ENCODE data around the gene U2AF2. TPM values are rescaled to one million over a fixed set of nuclear protein-coding genes. Genes with fewer than 3 reads are reported as not detected.

Gene U2AF2
- polyA plus RNA-seq, 1 experiment = 90.7 TPM

- TF ChIP-seq CTCF (IDR thresholded peaks at IDR 0.05; ENCODE audit: low read depth, low read length) = no peak
- Histone ChIP-seq H3K4me3 (ENCODE audit: low read depth, low read length) (no peak overlapping the region), H3K27ac (ENCODE audit: low read depth, low read length) (no peak overlapping the region), H3K9me3 (ENCODE audit: control insufficient read depth, insufficient read depth, low read length) (peaks cover 21% of the 10 kb centered on the region), H3K27me3 (ENCODE audit: control insufficient read depth, insufficient read depth, low read length) (no peaks in the 10 kb centered on the region)
- DNase-seq (ENCODE audit: low read depth, low spot score) = no peak
- POLR2A ChIA-PET = no interaction called here
- CTCF ChIA-PET = no interaction called here
These were observed 46.0 kb downstream of the U2AF2 start for GRCh38 chr19:55700813-55701212.

GRCh38 chr19:55702131-55702627 lies 47.3 kb downstream of the U2AF2 start:
- Histone ChIP-seq H3K9me3 (ENCODE audit: control insufficient read depth, insufficient read depth, low read length) (peaks cover 21% of the 10 kb centered on the region), H3K4me3 (ENCODE audit: low read depth, low read length) (no peak overlapping the region), H3K27ac (ENCODE audit: low read depth, low read length) (no peak overlapping the region), H3K27me3 (ENCODE audit: control insufficient read depth, insufficient read depth, low read length) (no peaks in the 10 kb centered on the region)
- POLR2A ChIA-PET = no interaction called here
- TF ChIP-seq CTCF (IDR thresholded peaks at IDR 0.05; ENCODE audit: low read depth, low read length) = no peak
- CTCF ChIA-PET = no interaction called here
- no peak for DNase-seq (ENCODE audit: low read depth, low spot score)

GRCh38 chr19:55703790-55704215 lies 49.0 kb downstream of the U2AF2 start:
- DNase-seq (ENCODE audit: low read depth, low spot score) = no peak
- Histone ChIP-seq H3K27me3 (ENCODE audit: control insufficient read depth, insufficient read depth, low read length) (no peaks in the 10 kb centered on the region), H3K27ac (ENCODE audit: low read depth, low read length) (no peak overlapping the region), H3K4me3 (ENCODE audit: low read depth, low read length) (no peak overlapping the region), H3K9me3 (ENCODE audit: control insufficient read depth, insufficient read depth, low read length) (peaks cover 21% of the 10 kb centered on the region)
- ChIA-PET POLR2A (no interaction called here), CTCF (interaction anchor here (1.1 to 1.3 kb wide), 2 partner anchors 14 to 646 kb away, joined by 3 to 8 read pairs; no protein-coding TSS in a partner anchor)
- TF ChIP-seq CTCF (IDR thresholded peaks at IDR 0.05; ENCODE audit: low read depth, low read length) = peak; percentile 52

GRCh38 chr19:55704494-55705245 lies 49.8 kb downstream of the U2AF2 start:
- DNase-seq (ENCODE audit: low read depth, low spot score) = no peak
- Histone ChIP-seq H3K27me3 (ENCODE audit: control insufficient read depth, insufficient read depth, low read length) (no peaks in the 10 kb centered on the region), H3K4me3 (ENCODE audit: low read depth, low read length) (no peak overlapping the region), H3K9me3 (ENCODE audit: control insufficient read depth, insufficient read depth, low read length) (peaks cover 21% of the 10 kb centered on the region), H3K27ac (ENCODE audit: low read depth, low read length) (no peak overlapping the region)
- TF ChIP-seq CTCF (IDR thresholded peaks at IDR 0.05; ENCODE audit: low read depth, low read length) = no peak; the same call in 1 of the 2 replicates
- CTCF ChIA-PET = interaction anchor here (1.1 kb wide), 1 partner anchor 33 kb away, joined by 3 read pairs; no protein-coding TSS in a partner anchor
- POLR2A ChIA-PET = no interaction called here

- ChIA-PET CTCF (interaction anchor here (0.7 to 1.1 kb wide), 2 partner anchors 34 to 227 kb away, joined by 3 to 4 read pairs; no protein-coding TSS in a partner anchor), POLR2A (interaction anchor here (0.6 kb wide), 1 partner anchor 619 kb away, joined by 3 read pairs; no protein-coding TSS in a partner anchor)
- Histone ChIP-seq H3K27me3 (ENCODE audit: control insufficient read depth, insufficient read depth, low read length) (no peaks in the 10 kb centered on the region), H3K9me3 (ENCODE audit: control insufficient read depth, insufficient read depth, low read length) (peaks cover 21% of the 10 kb centered on the region), H3K27ac (ENCODE audit: low read depth, low read length) (no peak overlapping the region), H3K4me3 (ENCODE audit: low read depth, low read length) (no peak overlapping the region)
- DNase-seq (ENCODE audit: low read depth, low spot score) = no peak
- no peak for TF ChIP-seq CTCF (IDR thresholded peaks at IDR 0.05; ENCODE audit: low read depth, low read length)
These were observed 51.1 kb downstream of the U2AF2 start for GRCh38 chr19:55705972-55706371.
